ENCODE measurements around the gene PRKCZ.

Gene PRKCZ

GRCh38 chr1:2229911-2230731 is 179.9 kb downstream of the PRKCZ start:
- no peak for DNase-seq (ENCODE audit: low read depth)

- DNase-seq (ENCODE audit: low read depth), result peak; percentile 44
Measured at GRCh38 chr1:2230781-2231531, 180.7 kb downstream of the PRKCZ start.

GRCh38 chr1:2231532-2232254 is 181.5 kb downstream of the PRKCZ start:
- DNase-seq (ENCODE audit: low read depth), result peak; percentile 71

DNA sequence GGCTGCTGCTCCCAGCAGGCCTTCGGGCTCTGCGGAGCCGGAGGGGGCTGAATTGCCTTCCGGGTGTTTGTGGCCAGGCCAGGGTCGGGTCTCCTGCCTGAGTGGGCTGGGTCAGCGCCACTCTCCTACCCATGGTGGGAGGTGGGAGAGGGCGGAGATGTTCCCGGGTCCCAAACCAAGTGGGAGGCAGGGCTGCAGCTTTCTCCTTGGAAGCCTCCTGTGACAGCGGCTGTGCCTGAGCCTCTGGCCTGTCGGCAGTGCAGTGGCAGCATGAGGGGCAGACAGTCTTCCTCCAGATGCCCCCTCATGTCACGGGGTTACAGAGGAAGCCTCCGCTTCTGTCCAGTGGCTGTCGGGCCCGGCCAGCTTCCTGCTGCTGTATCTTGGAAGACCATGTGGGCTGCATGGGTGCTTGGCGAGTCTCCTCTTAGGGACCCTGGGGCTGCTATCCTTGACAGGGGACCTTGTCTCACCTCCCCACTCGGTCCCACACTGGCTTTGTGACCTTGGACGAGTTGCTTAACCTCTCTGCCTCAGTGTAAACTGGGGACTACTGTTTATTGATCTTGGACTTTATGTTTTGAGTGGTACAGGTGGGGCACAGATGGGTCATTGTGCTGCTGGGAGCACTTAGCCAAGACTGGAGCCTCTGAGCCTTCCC is 182.2 kb downstream of the PRKCZ start:
- DNase-seq (ENCODE audit: low read depth), result no peak

- DNase-seq (ENCODE audit: low read depth), result no peak
Measured at GRCh38 chr1:2232916-2233438, 182.8 kb downstream of the PRKCZ start.

DNA sequence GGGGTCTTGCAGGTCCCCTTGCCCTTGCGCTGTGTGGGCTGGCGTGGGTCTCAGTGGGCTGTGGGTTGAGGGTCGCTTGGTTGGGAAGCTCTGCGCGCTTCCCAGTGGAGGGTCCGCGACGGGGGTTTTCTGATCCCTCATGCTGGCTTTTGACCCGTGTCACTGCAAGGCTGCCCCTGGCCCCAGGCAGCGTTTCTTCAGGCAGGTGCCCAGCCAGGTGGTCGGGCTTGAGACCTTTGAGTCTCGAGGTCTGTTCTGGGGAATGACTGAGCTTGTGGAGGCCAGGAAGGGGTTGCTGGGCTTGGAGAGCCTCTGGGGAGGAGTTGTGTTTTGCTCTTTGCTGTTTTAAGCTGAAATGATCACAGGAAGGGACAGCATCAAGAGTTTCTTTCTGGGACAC is 183.3 kb downstream of the PRKCZ start:
- no peak for DNase-seq (ENCODE audit: low read depth)

DNA sequence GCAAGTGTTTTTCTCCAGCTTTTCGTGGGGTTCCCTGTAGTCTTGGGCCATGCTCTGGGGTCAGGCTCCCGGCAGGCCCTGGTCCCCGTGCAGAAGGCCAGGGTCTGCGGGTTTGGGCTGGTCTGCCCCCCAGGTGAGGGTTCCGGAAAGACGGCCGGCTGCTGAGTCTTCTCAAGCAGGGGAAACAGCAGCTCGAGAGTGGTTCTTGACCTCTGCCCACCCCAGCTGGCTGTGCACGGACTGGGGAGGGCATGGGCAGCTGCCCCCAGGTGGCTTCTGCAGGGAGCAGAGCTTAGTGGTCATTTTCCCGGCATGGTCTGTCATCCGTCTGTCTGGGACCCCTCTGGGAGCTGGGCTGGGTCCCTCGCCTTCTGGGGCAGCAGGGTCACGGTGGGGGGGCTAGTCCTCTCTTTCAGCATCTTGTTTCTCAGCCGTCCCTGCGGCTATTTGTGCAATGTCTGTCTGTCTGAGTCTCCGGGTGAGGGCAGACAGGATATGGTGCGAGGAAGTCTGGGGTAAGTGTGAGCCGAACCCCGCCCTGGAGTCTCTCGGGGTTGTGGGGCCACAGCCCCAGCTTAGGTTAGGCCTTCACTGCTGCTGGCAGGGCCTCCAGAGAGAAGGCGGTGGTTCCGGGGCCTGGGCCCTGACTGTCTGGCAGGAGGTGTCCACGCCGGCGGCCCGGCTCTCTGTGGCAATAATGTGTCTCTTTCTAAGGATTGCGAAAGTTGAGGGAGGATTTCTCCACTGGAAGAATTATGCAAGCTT is 184.0 kb downstream of the PRKCZ start:
- peak; percentile 61 for DNase-seq (ENCODE audit: low read depth)

- DNase-seq (ENCODE audit: low read depth), result no peak
Measured at GRCh38 chr1:2234762-2235113, 184.5 kb downstream of the PRKCZ start.
